Prostate gland (tissue), 2 donors: Measurements from ENCODE around the gene C1orf159.

Source experiments
- CTCF ChIP-seq, 4 experiments: fragments of 200-600 bp in 2 of 4; fragments of 450-650 bp in 2 of 4; sonication (generic) in 2 of 4; IDR thresholded peaks; 1 replicate in 3 of 4; 2 replicates in 1 of 4; pipeline ENCODE4 v1.5.1; 2016 to 2019; ENCODE audit warnings: antibody characterized with exemption in 4 of 4, mild to moderate bottlenecking in 2 of 4, moderate library complexity in 2 of 4
- POLR2A ChIP-seq: fragments of 450-650 bp; IDR thresholded peaks from one replicate; pipeline ENCODE4 v1.6.1; 2016; ENCODE audit warnings: antibody characterized with exemption, mild to moderate bottlenecking

DNA sequence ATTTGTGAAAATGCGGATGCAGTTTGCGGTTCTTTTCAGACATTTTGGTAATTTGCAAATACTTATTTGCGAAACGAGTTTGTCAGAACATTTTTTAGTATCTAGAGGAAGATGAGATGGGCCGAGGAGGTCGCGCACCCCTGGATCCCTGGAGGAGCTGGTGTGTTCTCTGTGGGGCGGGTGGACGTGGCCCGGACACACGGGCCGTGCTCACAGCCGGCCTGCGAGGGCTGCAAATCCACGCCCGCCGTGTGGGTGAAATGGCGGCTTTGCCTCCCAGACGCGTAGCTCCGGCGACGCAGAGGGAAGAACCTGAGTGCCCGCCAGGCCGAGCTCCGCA lies 48.4 kb upstream of the C1orf159 start:
- TF ChIP-seq CTCF (IDR thresholded peaks at IDR 0.05) (no peak), POLR2A (no peak)
